Upper lobe of left lung (tissue), 6 donors: Measurements from ENCODE around the gene MTURN. TPM values are rescaled to one million over a fixed set of nuclear protein-coding genes. Genes with fewer than 3 reads are reported as not detected.

Experiments
- ATAC-seq, 2 donors: fragments of 200-7000 bp; cut with Tn5 transposase; one replicate each; pipeline ENCODE4 v1.9.1; 2022; ENCODE audit warnings: mild to moderate bottlenecking in 2 of 2, moderate library complexity in 2 of 2; ENCODE audit not compliant: low FRiP score in 2 of 2
- DNase-seq, 2 donors: peaks; one replicate each; pipeline ENCODE4 v3.0.0-alpha.2; 2019 to 2020
- H3K27ac ChIP-seq, 4 donors: fragments of 200-600 bp; sonication (generic); one replicate each; pipeline ENCODE4 v1.5.1; 2016 to 2019
- H3K27me3 ChIP-seq, 4 donors: fragments of 200-600 bp; sonication (generic); one replicate each; pipeline ENCODE4 v1.5.1; 2017 to 2019
- H3K36me3 ChIP-seq, 4 donors: fragments of 200-600 bp; sonication (generic); one replicate each; pipeline ENCODE4 v1.5.1; 2016 to 2019
- H3K4me1 ChIP-seq, 4 donors: fragments of 200-600 bp; sonication (generic); one replicate each; pipeline ENCODE4 v1.5.1; 2018 to 2019
- H3K4me3 ChIP-seq, 4 donors: fragments of 200-600 bp; sonication (generic); one replicate each; pipeline ENCODE4 v1.5.1; 2017 to 2019; ENCODE audit warnings: mild to moderate bottlenecking in 2 of 4, moderate library complexity in 1 of 4
- H3K9me3 ChIP-seq, 4 donors: fragments of 200-600 bp; sonication (generic); one replicate each; pipeline ENCODE4 v1.5.1; 2018 to 2019
- CTCF ChIP-seq, 6 experiments: fragments of 450-650 bp in 4 of 6; fragments of 200-600 bp in 2 of 6; sonication (generic) in 2 of 6; IDR thresholded peaks; one replicate each; pipeline ENCODE4 v1.5.1; 2016 to 2019; ENCODE audit warnings: antibody characterized with exemption in 6 of 6
- EP300 ChIP-seq, 4 donors: sonication (generic); formaldehyde crosslinking; IDR thresholded peaks; one replicate each; pipeline ENCODE4 v1.5.1; 2017; ENCODE audit warnings: antibody characterized with exemption in 4 of 4, control low read depth in 2 of 4
- POLR2A ChIP-seq, 4 donors: fragments of 450-650 bp; IDR thresholded peaks; one replicate each; pipeline ENCODE4 v1.5.1; 2016 to 2017; ENCODE audit warnings: antibody characterized with exemption in 4 of 4, mild to moderate bottlenecking in 2 of 4
- POLR2AphosphoS5 ChIP-seq, 2 donors: sonication (generic); formaldehyde crosslinking; IDR thresholded peaks; one replicate each; pipeline ENCODE4 v1.5.1; 2017; ENCODE audit warnings: antibody characterized with exemption in 2 of 2
- WGBS, 2 donors: methylation state at CpG; one replicate each; pipeline ENCODE4 v1.1.5; 2017 to 2018; 5-methylcytosine and 5-hydroxymethylcytosine counted together
- total RNA-seq, 6 donors: library from RNA; depleted of rRNA in 4 of 6; stranded (reverse); fragments of >200 nt in 4 of 6; gene quantifications; one replicate each; pipeline versions ENCODE4 v1.1.0 to v1.2.1, GENCODE V29; 2016 to 2021
- donor health status: DM: no; HTN: no; CAD: no; lungs with moderate emphysema.
- donor health status: DM: no; HTN: yes; CAD: no; lungs with severe emphysema.

Gene MTURN
- total RNA-seq, 6 donors from 2014 or later, result 27.2 to 112 (median 39.6) TPM

GRCh38 chr7:30180718-30181117, 45.9 kb downstream of the MTURN start:
- Histone ChIP-seq H3K27me3 (no peaks in the 10 kb centered on the region), H3K27ac (no peak overlapping the region), H3K9me3 (no peaks in the 10 kb centered on the region), H3K36me3 (no peaks in the 10 kb centered on the region), H3K4me1 (peaks cover 5 to 22% (median 12%) of the 10 kb centered on the region in 4 donors), H3K4me3 (no peak overlapping the region)
- DNase-seq, result no peak
- TF ChIP-seq POLR2AphosphoS5 (IDR thresholded peaks at IDR 0.05), result no peak
- TF ChIP-seq CTCF (IDR thresholded peaks at IDR 0.05), result no peak
- TF ChIP-seq POLR2A (IDR thresholded peaks at IDR 0.05), result no peak
- TF ChIP-seq EP300 (IDR thresholded peaks at IDR 0.05), result no peak
- 94 to 98% methylated on average over 2 of the region's 2 CpGs for WGBS, 2 donors
- no peak for ATAC-seq

GRCh38 chr7:30181211-30181610, 46.4 kb downstream of the MTURN start:
- WGBS, 2 donors, result 77 to 84% methylated on average over 6 of the region's 6 CpGs
- H3K36me3 ChIP-seq, result no peaks in the 10 kb centered on the region
- H3K4me1 ChIP-seq, result peaks cover 5 to 22% (median 12%) of the 10 kb centered on the region in 4 donors
- ATAC-seq, result no peak
- H3K27ac ChIP-seq, result no peak overlapping the region
- no peaks in the 10 kb centered on the region for H3K9me3 ChIP-seq
- no peak for TF ChIP-seq CTCF (IDR thresholded peaks at IDR 0.05)
- TF ChIP-seq EP300 (IDR thresholded peaks at IDR 0.05), result no peak
- TF ChIP-seq POLR2A (IDR thresholded peaks at IDR 0.05), result no peak
- no peak for TF ChIP-seq POLR2AphosphoS5 (IDR thresholded peaks at IDR 0.05)
- H3K4me3 ChIP-seq, result no peak overlapping the region
- DNase-seq, result no peak
- H3K27me3 ChIP-seq, result no peaks in the 10 kb centered on the region

- Histone ChIP-seq H3K9me3 (no peaks in the 10 kb centered on the region), H3K27me3 (no peaks in the 10 kb centered on the region), H3K4me3 (no peak overlapping the region), H3K36me3 (no peaks in the 10 kb centered on the region), H3K4me1 (peaks cover 0 to 22% (median 12%) of the 10 kb centered on the region in 4 donors), H3K27ac (no peak overlapping the region)
- 82 to 86% methylated on average over 7 of the region's 7 CpGs for WGBS, 2 donors
- DNase-seq (no peak), ATAC-seq (no peak)
- TF ChIP-seq POLR2A (IDR thresholded peaks at IDR 0.05) (no peak), CTCF (IDR thresholded peaks at IDR 0.05) (no peak), POLR2AphosphoS5 (IDR thresholded peaks at IDR 0.05) (no peak), EP300 (IDR thresholded peaks at IDR 0.05) (no peak)
These were observed 47.1 kb downstream of the MTURN start for GRCh38 chr7:30181736-30182522.

DNA sequence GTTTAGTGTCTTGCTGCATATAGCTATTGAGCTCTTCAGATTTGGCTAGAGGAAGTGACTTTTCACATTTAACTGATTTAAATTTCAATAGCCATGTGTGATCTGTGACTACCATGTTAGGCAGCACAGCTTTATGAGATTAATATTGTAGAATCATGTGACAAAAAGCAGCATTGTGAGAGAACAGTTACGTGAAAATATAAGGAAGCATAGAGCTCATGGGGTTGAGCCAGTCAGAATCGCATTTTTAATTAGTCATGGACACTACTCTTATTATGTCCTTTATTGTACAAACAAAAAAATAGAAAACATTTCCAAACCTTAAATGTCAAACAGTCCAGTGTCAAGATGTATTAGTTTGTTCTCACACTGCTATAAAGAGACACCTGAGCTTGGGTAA, 48.0 kb downstream of the MTURN start:
- no peak for TF ChIP-seq POLR2AphosphoS5 (IDR thresholded peaks at IDR 0.05)
- TF ChIP-seq CTCF (IDR thresholded peaks at IDR 0.05), result no peak
- no peak for TF ChIP-seq POLR2A (IDR thresholded peaks at IDR 0.05)
- no peak for TF ChIP-seq EP300 (IDR thresholded peaks at IDR 0.05)
- ATAC-seq (no peak), DNase-seq (no peak)
- WGBS, 2 donors, result 90 to 94% methylated on average over 2 of the region's 2 CpGs
- H3K27me3 ChIP-seq, result no peaks in the 10 kb centered on the region
- peaks cover 0 to 22% (median 12%) of the 10 kb centered on the region in 4 donors for H3K4me1 ChIP-seq
- H3K9me3 ChIP-seq, result no peaks in the 10 kb centered on the region
- no peak overlapping the region for H3K4me3 ChIP-seq
- no peak overlapping the region for H3K27ac ChIP-seq
- no peaks in the 10 kb centered on the region for H3K36me3 ChIP-seq
